ENCODE measurements around the gene NCAPD3.
A peak's percentile ranks its signal among the peaks of the same experiment; 100 is the strongest.

NCAPD3 gene

DNA sequence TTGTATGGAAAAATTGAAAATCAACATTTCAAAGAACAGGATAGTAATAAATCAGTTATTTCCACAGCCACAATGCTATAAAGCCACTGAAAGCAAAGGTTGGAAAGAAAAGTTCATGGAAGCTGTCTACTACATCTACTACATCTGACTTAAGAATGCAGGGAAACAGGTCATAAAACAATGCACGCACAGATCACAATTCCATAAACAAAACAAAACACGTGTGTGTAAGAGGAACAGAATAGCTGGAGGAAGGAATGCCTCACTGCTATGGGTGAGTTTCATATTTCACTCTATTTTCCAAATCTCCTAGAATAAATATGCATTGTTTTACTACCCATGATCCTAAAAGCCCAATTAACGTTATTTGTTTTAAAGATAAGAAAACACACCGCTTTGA is 66.3 kb downstream of the NCAPD3 start:
- DNase-seq, result no peak

GRCh38 chr11:134155946-134156865 is 67.6 kb downstream of the NCAPD3 start:
- no peak for DNase-seq

DNA sequence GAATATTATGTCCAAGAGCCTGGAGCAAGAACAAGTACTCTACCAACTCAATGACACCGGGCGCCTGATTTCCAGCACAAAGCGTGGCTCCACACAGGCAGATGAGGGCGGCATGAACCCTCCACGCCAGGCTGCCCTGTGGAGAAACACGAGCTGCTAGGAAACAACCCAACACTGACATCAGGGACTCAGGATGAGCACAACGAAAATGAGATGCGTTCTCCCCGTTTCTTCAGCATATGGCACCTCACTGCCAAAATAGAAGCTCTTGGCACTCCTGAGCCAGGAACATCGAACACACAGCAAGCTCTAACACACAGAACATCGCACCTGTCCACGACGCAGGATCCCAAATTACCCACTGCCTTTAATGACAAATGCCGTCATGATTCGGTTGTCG is 68.3 kb downstream of the NCAPD3 start:
- no peak for DNase-seq

DNA sequence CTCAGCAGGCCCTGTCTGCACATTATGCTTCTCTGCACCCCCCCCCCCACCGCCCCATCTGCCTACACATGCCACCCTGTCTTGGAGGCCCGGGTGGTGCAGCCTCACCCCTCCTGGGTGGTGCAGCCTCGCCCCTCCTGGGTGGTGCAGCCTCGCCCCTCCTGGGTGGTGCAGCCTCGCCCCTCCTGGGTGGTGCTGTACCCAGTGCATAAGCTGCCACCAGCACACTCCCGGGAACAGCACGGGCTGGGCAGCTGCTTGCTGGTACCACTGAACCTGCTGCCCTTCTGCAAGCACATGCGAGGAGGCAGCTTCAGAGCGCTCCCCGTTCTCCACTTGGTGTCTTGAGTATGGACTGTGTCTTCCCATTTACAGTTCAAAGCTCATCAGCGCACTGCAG is 69.3 kb downstream of the NCAPD3 start:
- DNase-seq, result no peak

DNA sequence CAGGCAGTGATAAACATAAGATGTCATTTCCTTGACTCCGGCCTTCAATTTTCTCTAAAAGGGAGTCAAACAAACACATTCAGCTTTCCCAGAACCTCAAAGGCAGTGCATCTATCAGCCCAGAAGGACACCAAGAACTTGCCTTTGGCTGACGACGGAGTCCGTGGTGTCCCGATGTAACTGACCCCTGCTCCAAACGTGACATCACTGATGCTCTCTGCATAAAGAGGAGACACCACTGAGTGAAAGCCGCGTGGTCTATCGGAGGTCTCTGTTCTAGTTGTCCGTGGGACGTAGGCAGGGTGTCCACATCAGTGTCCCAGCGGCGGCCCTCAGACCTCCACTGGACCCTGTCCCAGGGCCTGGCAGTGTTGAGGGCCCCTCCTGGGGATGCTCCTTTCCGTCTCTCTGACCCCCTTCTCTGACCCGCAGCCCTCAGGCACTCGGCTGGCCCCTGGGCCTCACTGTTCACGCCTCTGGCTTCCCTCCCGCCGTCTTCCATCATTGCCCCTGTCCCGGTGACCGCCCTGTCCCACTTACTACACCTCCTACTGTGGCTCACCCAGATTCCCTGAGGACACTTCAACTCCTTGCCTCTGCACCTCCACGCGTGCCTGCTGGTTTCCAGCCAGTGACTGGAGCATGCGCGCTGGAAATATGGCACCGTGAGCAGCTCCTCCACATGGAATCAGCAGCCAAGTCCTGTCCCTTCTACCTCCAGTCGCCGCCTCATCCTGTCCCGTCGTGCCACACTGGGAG is 70.4 kb downstream of the NCAPD3 start:
- no peak for DNase-seq

- no peak for DNase-seq
These were observed 71.1 kb downstream of the NCAPD3 start for GRCh38 chr11:134152696-134153095.

DNA sequence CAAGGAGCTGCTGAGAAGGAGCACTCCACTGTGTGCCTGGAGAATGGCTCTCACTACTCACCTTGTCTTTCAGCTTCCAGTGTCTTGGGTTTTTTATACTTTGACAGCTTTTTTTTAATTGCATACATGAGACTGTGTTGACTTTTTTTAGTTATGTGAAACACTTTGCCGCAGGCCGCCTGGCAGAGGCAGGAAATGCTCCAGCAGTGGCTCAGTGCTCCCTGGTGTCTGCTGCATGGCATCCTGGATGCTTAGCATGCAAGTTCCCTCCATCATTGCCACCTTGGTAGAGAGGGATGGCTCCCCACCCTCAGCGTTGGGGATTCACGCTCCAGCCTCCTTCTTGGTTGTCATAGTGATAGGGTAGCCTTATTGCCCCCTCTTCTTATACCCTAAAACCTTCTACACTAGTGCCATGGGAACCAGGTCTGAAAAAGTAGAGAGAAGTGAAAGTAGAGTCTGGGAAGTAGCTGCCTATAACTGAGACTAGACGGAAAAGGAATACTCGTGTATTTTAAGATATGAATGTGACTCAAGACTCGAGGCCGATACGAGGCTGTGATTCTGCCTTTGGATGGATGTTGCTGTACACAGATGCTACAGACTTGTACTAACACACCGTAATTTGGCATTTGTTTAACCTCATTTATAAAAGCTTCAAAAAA is 72.6 kb downstream of the NCAPD3 start:
- DNase-seq, result no peak

- peak; percentile 45 for DNase-seq
These were observed 73.4 kb downstream of the NCAPD3 start for GRCh38 chr11:134150195-134150903.

DNA sequence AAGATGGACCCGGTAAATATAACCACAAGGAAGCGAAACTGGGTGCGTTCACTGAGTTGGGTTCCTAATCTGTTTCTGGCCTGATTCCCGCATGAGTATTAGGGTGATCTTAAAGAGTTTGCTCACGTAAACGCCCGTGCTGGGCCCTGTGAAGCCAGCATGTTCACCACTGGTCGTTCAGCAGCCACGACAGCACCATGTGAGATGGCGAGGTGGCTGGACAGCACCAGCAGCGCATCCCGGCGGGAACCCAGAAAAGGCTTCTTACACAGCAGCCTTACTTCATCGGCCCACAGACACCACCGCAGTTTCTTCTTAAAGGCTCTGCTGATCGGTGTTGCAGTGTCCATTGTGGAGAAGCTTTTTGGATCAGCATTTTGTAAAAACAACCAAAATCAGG is 74.4 kb downstream of the NCAPD3 start:
- no peak for DNase-seq

DNA sequence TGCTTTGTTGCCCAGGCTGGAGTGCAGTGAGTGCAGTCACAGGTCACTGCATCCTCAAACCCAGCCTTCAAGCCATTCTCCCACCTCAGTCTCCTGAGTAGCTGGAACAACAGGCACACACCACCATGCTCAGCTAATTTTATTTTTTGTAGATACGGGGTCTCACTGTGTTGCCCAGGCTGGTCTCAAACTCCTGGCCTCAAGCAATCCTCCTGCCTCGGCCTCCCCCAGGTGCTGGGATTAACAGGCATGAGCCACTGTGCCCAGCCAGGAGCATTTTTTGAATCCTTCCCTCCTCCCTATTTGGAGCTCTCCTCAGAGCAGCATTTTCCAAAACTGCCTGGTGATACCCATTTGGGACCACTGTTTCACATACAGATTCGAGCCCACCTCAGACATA is 77.2 kb downstream of the NCAPD3 start:
- DNase-seq, result no peak

GRCh38 chr11:134145715-134146114 is 78.1 kb downstream of the NCAPD3 start:
- no peak for DNase-seq

GRCh38 chr11:134144744-134145143 is 79.0 kb downstream of the NCAPD3 start:
- no peak for DNase-seq

DNA sequence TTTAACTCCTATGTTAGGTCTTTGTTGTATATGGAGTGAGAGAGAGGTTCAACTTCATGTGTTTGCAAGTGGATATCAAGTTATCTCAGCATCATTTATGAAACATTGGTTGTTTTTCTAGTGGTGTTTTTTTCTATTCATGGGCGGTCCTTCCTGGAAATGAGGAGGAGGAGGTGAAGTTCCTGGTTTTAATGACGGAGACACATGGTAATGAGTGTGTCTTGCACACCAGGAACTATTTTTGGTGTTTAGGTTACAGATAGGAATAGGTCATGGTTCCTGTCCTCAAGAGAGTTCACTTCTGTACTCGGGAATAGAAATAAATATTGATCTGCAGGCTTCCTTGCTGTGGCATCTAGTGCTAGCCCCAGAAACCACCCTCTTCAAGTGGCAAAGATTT is 80.0 kb downstream of the NCAPD3 start:
- no peak for DNase-seq

GRCh38 chr11:134142536-134142935 is 81.2 kb downstream of the NCAPD3 start:
- no peak for DNase-seq

GRCh38 chr11:134140961-134141490 is 82.7 kb downstream of the NCAPD3 start:
- no peak for DNase-seq

GRCh38 chr11:134139873-134140331 is 83.9 kb downstream of the NCAPD3 start:
- DNase-seq, result peak; percentile 55

GRCh38 chr11:134139303-134139872 is 84.4 kb downstream of the NCAPD3 start:
- DNase-seq, result no peak

- no peak for DNase-seq
These were observed 85.4 kb downstream of the NCAPD3 start for GRCh38 chr11:134138376-134138775.

DNA sequence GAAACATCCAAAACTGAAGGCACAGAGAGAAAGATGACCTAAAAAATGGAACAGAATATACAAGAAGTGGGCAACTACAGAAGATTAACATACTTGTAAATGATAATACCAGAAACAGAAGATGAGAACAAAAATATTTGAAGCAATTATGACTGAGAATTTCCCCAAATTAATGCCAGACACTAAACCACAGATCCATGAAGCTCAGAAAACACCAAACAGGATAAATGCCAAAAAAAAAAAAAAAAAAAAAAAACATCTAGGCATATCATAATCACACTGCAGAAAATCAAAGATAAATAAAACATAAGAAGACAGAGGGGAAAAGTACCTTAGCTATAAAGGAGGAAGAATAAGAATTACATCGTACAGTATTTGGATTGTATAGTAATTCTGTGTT is 89.6 kb downstream of the NCAPD3 start:
- DNase-seq, result no peak

DNA sequence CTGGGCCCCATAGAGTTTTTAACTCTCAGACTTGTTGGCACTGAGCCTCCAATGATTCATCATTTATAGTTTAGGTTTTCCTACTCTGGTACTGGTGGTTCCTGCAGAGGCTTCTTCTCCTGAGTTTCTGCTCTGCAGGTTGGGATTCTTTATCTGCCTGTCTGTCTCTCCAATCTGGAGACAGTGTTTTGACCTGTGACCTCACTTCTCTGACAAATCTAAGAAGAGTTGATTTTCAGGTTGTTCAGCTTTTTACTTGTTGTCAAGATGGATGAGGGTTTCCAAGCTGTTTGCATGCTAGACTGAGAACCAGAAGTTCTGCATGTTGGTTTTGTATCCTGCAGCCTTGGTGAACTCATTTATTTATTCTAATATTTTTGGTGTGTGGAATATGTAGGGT is 91.0 kb downstream of the NCAPD3 start:
- no peak for DNase-seq

GRCh38 chr11:134131628-134132244 is 92.0 kb downstream of the NCAPD3 start:
- DNase-seq, result no peak

Measured in activated CD4-positive, alpha-beta T cell treated with anti-CD3 and anti-CD28 coated beads, Interleukin-10, Interleukin-2, amounts not matched to agents 100 ng/mL and 50 ng/mL, durations not matched to agents 16 hours and 8 hours (primary cell).